Activated CD4-positive, alpha-beta memory T cell treated with anti-CD3 and anti-CD28 coated beads, Interleukin-2, amount 10 ng/mL, durations not matched to agents 7 days and 5 days (primary cell): ENCODE data around the gene SUPT3H. TPM values are rescaled to one million over a fixed set of nuclear protein-coding genes. Genes with fewer than 3 reads are reported as not detected.

Source experiments
- CTCF ChIA-PET: fragments of 350-600 bp; sonication (Branson Sonifier 250); formaldehyde crosslinking; loops from one replicate; lab custom pipeline; 2021; ENCODE audit warnings: antibody characterized with exemption, inconsistent platforms; lab: Charles Lee
- POLR2A ChIA-PET: fragments of 350-600 bp; sonication (Branson Sonifier 250); formaldehyde crosslinking; loops from one replicate; lab custom pipeline; 2021; ENCODE audit warnings: antibody characterized with exemption; lab: Charles Lee
- DNase-seq: peaks from one replicate; pipeline ENCODE4 v3.0.0-alpha.2; 2020
- H3K27ac Mint-ChIP-seq: one replicate; pipeline ENCODE4 v1.8.0; 2021; ENCODE audit warnings: mild to moderate bottlenecking, mixed read lengths
- H3K27me3 Mint-ChIP-seq: one replicate; pipeline ENCODE4 v1.8.0; 2021; ENCODE audit warnings: mixed read lengths
- H3K36me3 Mint-ChIP-seq: one replicate; pipeline ENCODE4 v1.8.0; 2021; ENCODE audit warnings: low read depth, mixed read lengths
- H3K4me1 Mint-ChIP-seq: one replicate; pipeline ENCODE4 v1.8.0; 2021; ENCODE audit warnings: mixed read lengths
- H3K4me3 Mint-ChIP-seq: one replicate; pipeline ENCODE4 v1.8.0; 2021; ENCODE audit warnings: mild to moderate bottlenecking, mixed read lengths
- H3K9me3 Mint-ChIP-seq: one replicate; pipeline ENCODE4 v1.8.0; 2021; ENCODE audit warnings: mixed read lengths
- total RNA-seq, 2 experiments: library from RNA; stranded (reverse); gene quantifications; one replicate each; pipeline ENCODE4 v1.2.3, GENCODE V29; 2021

SUPT3H gene
- 1 to 10 TPM; 7.4 to 9.7 TPM for total RNA-seq

GRCh38 chr6:45377554-45378333 lies at the start of gene SUPT3H:
TSS of gene SUPT3H (minus strand) at chr6:45377934.
- peak; percentile 90 for DNase-seq
- ChIA-PET CTCF (interaction anchor here (0.6 to 2.2 kb wide), 14 partner anchors 10 to 902 kb away, joined by 3 to 24 read pairs (median 5); no protein-coding TSS in a partner anchor), POLR2A (interaction anchor here (0.6 to 3.5 kb wide), 44 partner anchors 9 to 990 kb away, joined by 3 to 44 read pairs (median 4); partner anchors contain the start of genes CDC5L and ENPP4)

GRCh38 chr6:45426251-45426650 lies 48.5 kb upstream of the SUPT3H start:
- H3K9me3 Mint-ChIP-seq, result no peaks in the 10 kb centered on the region
- H3K4me1 Mint-ChIP-seq, result peaks cover 53% of the 10 kb centered on the region
- POLR2A ChIA-PET, result interaction anchor here (0.9 to 3.9 kb wide), 10 partner anchors 11 to 404 kb away, joined by 3 to 91 read pairs (median 4); partner anchors contain the start of gene SUPT3H

More at GRCh38 chr6:45377554-45378333, at the start of gene SUPT3H:
- Mint-ChIP-seq H3K27ac (peak within 1 kb of the TSS; percentile 95), H3K9me3 (no peaks in the 10 kb centered on the region), H3K27me3 (no peaks in the 10 kb centered on the region), H3K4me3 (peak within 1 kb of the TSS; percentile 92), H3K4me1 (peaks cover 27% of the 10 kb centered on the region), H3K36me3 (no peaks in the 10 kb centered on the region)

GRCh38 chr6:45424451-45424861 lies 46.7 kb upstream of the SUPT3H start:
- Mint-ChIP-seq H3K27me3 (peaks cover under 1% of the 10 kb centered on the region), H3K4me3 (peak overlapping the region; percentile 99), H3K36me3 (peaks cover 42% of the 10 kb centered on the region), H3K27ac (peak overlapping the region; percentile 84), H3K9me3 (no peaks in the 10 kb centered on the region), H3K4me1 (peaks cover 52% of the 10 kb centered on the region)
- ChIA-PET POLR2A (interaction anchor here (0.8 to 3.9 kb wide), 6 partner anchors 13 to 499 kb away, joined by 3 to 91 read pairs (median 4); partner anchors contain the start of gene SUPT3H), CTCF (interaction anchor here (0.9 to 2.4 kb wide), 5 partner anchors 12 to 290 kb away, joined by 3 to 14 read pairs (median 3); no protein-coding TSS in a partner anchor)
- DNase-seq, result no peak

More at GRCh38 chr6:45426251-45426650, 48.5 kb upstream of the SUPT3H start:
- CTCF ChIA-PET, result interaction anchor here (0.5 to 2.4 kb wide), 3 partner anchors 11 to 477 kb away, joined by 3 to 14 read pairs (median 3); no protein-coding TSS in a partner anchor
- peak overlapping the region; percentile 84 for H3K27ac Mint-ChIP-seq
- no peaks in the 10 kb centered on the region for H3K27me3 Mint-ChIP-seq
- peaks cover 46% of the 10 kb centered on the region for H3K36me3 Mint-ChIP-seq
- H3K4me3 Mint-ChIP-seq, result peak overlapping the region; percentile 99
- no peak for DNase-seq

GRCh38 chr6:45423824-45424450 lies 46.2 kb upstream of the SUPT3H start:
- Mint-ChIP-seq H3K36me3 (peaks cover 41% of the 10 kb centered on the region), H3K27ac (peak overlapping the region; percentile 96), H3K4me1 (peaks cover 51% of the 10 kb centered on the region), H3K9me3 (no peaks in the 10 kb centered on the region), H3K4me3 (peak overlapping the region; percentile 99), H3K27me3 (peaks cover 2% of the 10 kb centered on the region)
- ChIA-PET CTCF (interaction anchor here (0.9 to 1.0 kb wide), 2 partner anchors 13 to 291 kb away, joined by 3 read pairs; no protein-coding TSS in a partner anchor), POLR2A (interaction anchor here (0.6 to 3.9 kb wide), 7 partner anchors 8 to 491 kb away, joined by 3 to 91 read pairs (median 4); partner anchors contain the start of gene SUPT3H)
- DNase-seq, result peak; percentile 44

- peak; percentile 53 for DNase-seq
- ChIA-PET POLR2A (interaction anchor here (0.6 to 3.9 kb wide), 13 partner anchors 8 to 500 kb away, joined by 3 to 91 read pairs (median 4); partner anchors contain the start of gene SUPT3H), CTCF (interaction anchor here (0.9 to 1.1 kb wide), 2 partner anchors 72 to 292 kb away, joined by 3 read pairs; no protein-coding TSS in a partner anchor)
- H3K36me3 Mint-ChIP-seq, result peaks cover 35% of the 10 kb centered on the region
- peak overlapping the region; percentile 96 for H3K27ac Mint-ChIP-seq
- peak overlapping the region; percentile 99 for H3K4me3 Mint-ChIP-seq
- H3K9me3 Mint-ChIP-seq, result no peaks in the 10 kb centered on the region
- peaks cover 2% of the 10 kb centered on the region for H3K27me3 Mint-ChIP-seq
- H3K4me1 Mint-ChIP-seq, result peaks cover 47% of the 10 kb centered on the region
These were observed 45.5 kb upstream of the SUPT3H start for GRCh38 chr6:45423111-45423823.

- H3K36me3 Mint-ChIP-seq, result peaks cover 34% of the 10 kb centered on the region
- peak; percentile 73 for DNase-seq
- no peaks in the 10 kb centered on the region for H3K9me3 Mint-ChIP-seq
- peaks cover 2% of the 10 kb centered on the region for H3K27me3 Mint-ChIP-seq
- H3K4me1 Mint-ChIP-seq, result peaks cover 42% of the 10 kb centered on the region
- H3K27ac Mint-ChIP-seq, result peak overlapping the region; percentile 98
- CTCF ChIA-PET, result interaction anchor here (1.1 to 3.6 kb wide), 7 partner anchors 16 to 767 kb away, joined by 3 to 26 read pairs (median 3); no protein-coding TSS in a partner anchor
- H3K4me3 Mint-ChIP-seq, result peak overlapping the region; percentile 99
- POLR2A ChIA-PET, result interaction anchor here (0.6 to 4.7 kb wide), 18 partner anchors 9 to 500 kb away, joined by 3 to 44 read pairs (median 4); partner anchors contain the start of gene SUPT3H
These were observed 44.9 kb upstream of the SUPT3H start for GRCh38 chr6:45422503-45423110.

- peaks cover 42% of the 10 kb centered on the region for H3K4me1 Mint-ChIP-seq
- CTCF ChIA-PET, result interaction anchor here (1.1 to 5.1 kb wide), 11 partner anchors 17 to 946 kb away, joined by 3 to 28 read pairs (median 3); no protein-coding TSS in a partner anchor
- peaks cover 2% of the 10 kb centered on the region for H3K27me3 Mint-ChIP-seq
- H3K27ac Mint-ChIP-seq, result peak overlapping the region; percentile 98
- H3K36me3 Mint-ChIP-seq, result peaks cover 34% of the 10 kb centered on the region
- POLR2A ChIA-PET, result interaction anchor here (0.6 to 4.7 kb wide), 27 partner anchors 9 to 589 kb away, joined by 3 to 44 read pairs (median 3); partner anchors contain the start of gene SUPT3H
- H3K9me3 Mint-ChIP-seq, result no peaks in the 10 kb centered on the region
- peak overlapping the region; percentile 99 for H3K4me3 Mint-ChIP-seq
- DNase-seq, result peak; percentile 65
These were observed 44.2 kb upstream of the SUPT3H start for GRCh38 chr6:45421709-45422502.

- H3K4me1 Mint-ChIP-seq, result peaks cover 48% of the 10 kb centered on the region
- peak overlapping the region; percentile 92 for H3K27ac Mint-ChIP-seq
- POLR2A ChIA-PET, result interaction anchor here (0.6 to 4.7 kb wide), 25 partner anchors 10 to 590 kb away, joined by 3 to 44 read pairs (median 4); partner anchors contain the start of gene SUPT3H
- DNase-seq, result no peak
- peak overlapping the region; percentile 96 for H3K4me3 Mint-ChIP-seq
- CTCF ChIA-PET, result interaction anchor here (1.0 to 5.1 kb wide), 12 partner anchors 18 to 945 kb away, joined by 3 to 28 read pairs (median 4); partner anchors contain the start of gene SUPT3H
- peaks cover 2% of the 10 kb centered on the region for H3K27me3 Mint-ChIP-seq
- H3K36me3 Mint-ChIP-seq, result peaks cover 34% of the 10 kb centered on the region
- H3K9me3 Mint-ChIP-seq, result no peaks in the 10 kb centered on the region
These were observed 43.4 kb upstream of the SUPT3H start for GRCh38 chr6:45420909-45421708.

GRCh38 chr6:45420083-45420908 lies 42.6 kb upstream of the SUPT3H start:
- Mint-ChIP-seq H3K9me3 (no peaks in the 10 kb centered on the region), H3K4me1 (peaks cover 48% of the 10 kb centered on the region), H3K4me3 (peak overlapping the region; percentile 96), H3K36me3 (peaks cover 34% of the 10 kb centered on the region), H3K27ac (peak overlapping the region; percentile 92), H3K27me3 (peaks cover 5% of the 10 kb centered on the region)
- DNase-seq, result peak; percentile 69
- ChIA-PET POLR2A (interaction anchor here (0.8 to 4.7 kb wide), 20 partner anchors 11 to 790 kb away, joined by 3 to 44 read pairs (median 4); partner anchors contain the start of gene SUPT3H), CTCF (interaction anchor here (0.6 to 5.1 kb wide), 12 partner anchors 12 to 945 kb away, joined by 3 to 28 read pairs (median 6); partner anchors contain the start of gene SUPT3H)
